ENCODE measurements around the gene PTPRE.

- TF ChIP-seq, protein P1, sequence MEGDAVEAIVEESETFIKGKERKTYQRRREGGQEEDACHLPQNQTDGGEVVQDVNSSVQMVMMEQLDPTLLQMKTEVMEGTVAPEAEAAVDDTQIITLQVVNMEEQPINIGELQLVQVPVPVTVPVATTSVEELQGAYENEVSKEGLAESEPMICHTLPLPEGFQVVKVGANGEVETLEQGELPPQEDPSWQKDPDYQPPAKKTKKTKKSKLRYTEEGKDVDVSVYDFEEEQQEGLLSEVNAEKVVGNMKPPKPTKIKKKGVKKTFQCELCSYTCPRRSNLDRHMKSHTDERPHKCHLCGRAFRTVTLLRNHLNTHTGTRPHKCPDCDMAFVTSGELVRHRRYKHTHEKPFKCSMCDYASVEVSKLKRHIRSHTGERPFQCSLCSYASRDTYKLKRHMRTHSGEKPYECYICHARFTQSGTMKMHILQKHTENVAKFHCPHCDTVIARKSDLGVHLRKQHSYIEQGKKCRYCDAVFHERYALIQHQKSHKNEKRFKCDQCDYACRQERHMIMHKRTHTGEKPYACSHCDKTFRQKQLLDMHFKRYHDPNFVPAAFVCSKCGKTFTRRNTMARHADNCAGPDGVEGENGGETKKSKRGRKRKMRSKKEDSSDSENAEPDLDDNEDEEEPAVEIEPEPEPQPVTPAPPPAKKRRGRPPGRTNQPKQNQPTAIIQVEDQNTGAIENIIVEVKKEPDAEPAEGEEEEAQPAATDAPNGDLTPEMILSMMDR (conservative IDR thresholded peaks at IDR 0.05; ENCODE audit: low read length), result no peak
- TF ChIP-seq EZH2phosphoT487 (IDR thresholded peaks at IDR 0.05; ENCODE audit: borderline replicate concordance), result no peak
Observed at GRCh38 chr10:127899766-127900387, 7.0 kb upstream of the PTPRE start.

All from Loucy (cell line).